ENCODE data around the gene ACTR5. TPM values are rescaled to one million over a fixed set of nuclear protein-coding genes. Genes with fewer than 3 reads are reported as not detected.

The ACTR5 gene
- total and polyA plus RNA-seq, 4 donors, result 1.9 to 5.4 (median 4.0) TPM

DNA sequence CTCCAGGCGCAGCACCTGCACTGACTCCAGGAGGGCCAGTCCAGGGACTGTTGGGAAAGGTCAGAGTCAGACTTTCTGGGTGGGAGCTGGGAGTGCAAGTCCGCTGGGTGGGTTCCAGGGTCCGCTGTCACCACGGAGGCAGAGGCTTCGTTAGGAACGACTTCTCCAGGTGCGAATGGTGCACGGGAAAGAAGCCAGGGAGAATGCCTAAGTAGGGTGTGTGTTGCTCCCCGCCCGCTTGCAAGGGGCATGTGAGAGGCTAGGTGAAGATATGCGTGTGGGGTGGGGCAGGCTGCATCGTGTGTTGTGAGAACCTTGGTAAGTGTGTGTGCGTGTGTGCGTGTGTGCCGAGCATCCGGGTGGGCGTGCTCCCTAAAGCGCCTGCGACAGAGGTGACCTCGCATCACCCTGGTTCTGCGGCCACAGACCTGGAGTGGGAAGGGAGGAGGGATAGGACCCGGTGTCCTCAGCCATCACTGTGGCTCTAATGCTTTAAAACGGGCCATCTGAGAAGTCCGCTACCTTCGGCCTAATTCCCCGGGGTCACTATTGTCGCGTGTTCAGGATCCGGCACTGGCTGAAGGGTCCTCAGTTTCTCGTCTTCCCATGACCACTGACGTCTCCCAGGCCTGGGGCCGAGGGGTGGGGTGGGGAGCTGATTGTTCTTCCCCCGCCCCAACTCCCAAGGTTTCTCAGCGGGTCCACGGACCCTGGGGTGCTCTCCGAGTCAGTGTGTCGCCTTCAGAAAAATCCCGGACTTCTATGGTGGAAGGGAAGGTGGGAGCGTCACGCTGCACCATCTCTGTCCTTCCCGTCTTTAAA lies 17.9 kb upstream of the ACTR5 start:
- 8% methylated on average over 41 of the region's 41 CpGs for WGBS
- no peak for DNase-seq (ENCODE audit: low spot score)
- Histone ChIP-seq H3K9me3 (ENCODE audit: control insufficient read depth in 4 of 4, low read length in 3 of 4) (no peaks in the 10 kb centered on the region), H3K9ac (ENCODE audit: low read depth in 1 of 2, low read length in 2 of 2) (no peak overlapping the region), H3K4me1 (ENCODE audit: control insufficient read depth in 4 of 4, insufficient read depth in 4 of 4, low read length in 3 of 4) (peaks cover 3 to 19% (median 8%) of the 10 kb centered on the region in 4 donors), H3K27me3 (ENCODE audit: control insufficient read depth in 4 of 4, insufficient read depth in 4 of 4, low read length in 3 of 4) (peaks cover 10 to 40% (median 23%) of the 10 kb centered on the region in 4 donors), H3K27ac (ENCODE audit: low read depth in 1 of 2, low read length in 2 of 2) (no peak overlapping the region), H3K4me3 (ENCODE audit: low read depth in 1 of 3, low read length in 3 of 3) (no peak overlapping the region), H3K36me3 (ENCODE audit: control insufficient read depth in 4 of 4, insufficient read depth in 3 of 4, low read depth in 1 of 4, low read length in 3 of 4) (no peaks in the 10 kb centered on the region)
- TF ChIP-seq JUND (IDR thresholded peaks at IDR 0.05) (no peak), YY1 (IDR thresholded peaks at IDR 0.05) (no peak), NR2F2 (IDR thresholded peaks at IDR 0.05) (no peak), GABPA (IDR thresholded peaks at IDR 0.05 in 1 of 2, conservative IDR thresholded peaks at IDR 0.05 in 1 of 2) (no peak), EGR1 (IDR thresholded peaks at IDR 0.05; ENCODE audit: low read depth in 2 of 2) (no peak), SP1 (IDR thresholded peaks at IDR 0.05) (no peak), RAD21 (IDR thresholded peaks at IDR 0.05) (no peak), HNF4A (conservative IDR thresholded peaks at IDR 0.05) (no peak), HNF4G (IDR thresholded peaks at IDR 0.05) (no peak), TAF1 (conservative IDR thresholded peaks at IDR 0.05) (no peak), FOXA1 (IDR thresholded peaks at IDR 0.05) (no peak), FOXA2 (IDR thresholded peaks at IDR 0.05) (no peak), RXRA (IDR thresholded peaks at IDR 0.05) (no peak)
- TF ChIP-seq, protein P1, sequence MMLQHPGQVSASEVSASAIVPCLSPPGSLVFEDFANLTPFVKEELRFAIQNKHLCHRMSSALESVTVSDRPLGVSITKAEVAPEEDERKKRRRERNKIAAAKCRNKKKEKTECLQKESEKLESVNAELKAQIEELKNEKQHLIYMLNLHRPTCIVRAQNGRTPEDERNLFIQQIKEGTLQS (IDR thresholded peaks at IDR 0.05), result no peak
- TF ChIP-seq, protein P2, sequence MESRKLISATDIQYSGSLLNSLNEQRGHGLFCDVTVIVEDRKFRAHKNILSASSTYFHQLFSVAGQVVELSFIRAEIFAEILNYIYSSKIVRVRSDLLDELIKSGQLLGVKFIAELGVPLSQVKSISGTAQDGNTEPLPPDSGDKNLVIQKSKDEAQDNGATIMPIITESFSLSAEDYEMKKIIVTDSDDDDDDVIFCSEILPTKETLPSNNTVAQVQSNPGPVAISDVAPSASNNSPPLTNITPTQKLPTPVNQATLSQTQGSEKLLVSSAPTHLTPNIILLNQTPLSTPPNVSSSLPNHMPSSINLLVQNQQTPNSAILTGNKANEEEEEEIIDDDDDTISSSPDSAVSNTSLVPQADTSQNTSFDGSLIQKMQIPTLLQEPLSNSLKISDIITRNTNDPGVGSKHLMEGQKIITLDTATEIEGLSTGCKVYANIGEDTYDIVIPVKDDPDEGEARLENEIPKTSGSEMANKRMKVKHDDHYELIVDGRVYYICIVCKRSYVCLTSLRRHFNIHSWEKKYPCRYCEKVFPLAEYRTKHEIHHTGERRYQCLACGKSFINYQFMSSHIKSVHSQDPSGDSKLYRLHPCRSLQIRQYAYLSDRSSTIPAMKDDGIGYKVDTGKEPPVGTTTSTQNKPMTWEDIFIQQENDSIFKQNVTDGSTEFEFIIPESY (IDR thresholded peaks at IDR 0.05), result no peak
- TF ChIP-seq, protein P3, sequence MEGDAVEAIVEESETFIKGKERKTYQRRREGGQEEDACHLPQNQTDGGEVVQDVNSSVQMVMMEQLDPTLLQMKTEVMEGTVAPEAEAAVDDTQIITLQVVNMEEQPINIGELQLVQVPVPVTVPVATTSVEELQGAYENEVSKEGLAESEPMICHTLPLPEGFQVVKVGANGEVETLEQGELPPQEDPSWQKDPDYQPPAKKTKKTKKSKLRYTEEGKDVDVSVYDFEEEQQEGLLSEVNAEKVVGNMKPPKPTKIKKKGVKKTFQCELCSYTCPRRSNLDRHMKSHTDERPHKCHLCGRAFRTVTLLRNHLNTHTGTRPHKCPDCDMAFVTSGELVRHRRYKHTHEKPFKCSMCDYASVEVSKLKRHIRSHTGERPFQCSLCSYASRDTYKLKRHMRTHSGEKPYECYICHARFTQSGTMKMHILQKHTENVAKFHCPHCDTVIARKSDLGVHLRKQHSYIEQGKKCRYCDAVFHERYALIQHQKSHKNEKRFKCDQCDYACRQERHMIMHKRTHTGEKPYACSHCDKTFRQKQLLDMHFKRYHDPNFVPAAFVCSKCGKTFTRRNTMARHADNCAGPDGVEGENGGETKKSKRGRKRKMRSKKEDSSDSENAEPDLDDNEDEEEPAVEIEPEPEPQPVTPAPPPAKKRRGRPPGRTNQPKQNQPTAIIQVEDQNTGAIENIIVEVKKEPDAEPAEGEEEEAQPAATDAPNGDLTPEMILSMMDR (IDR thresholded peaks at IDR 0.05; ENCODE audit: low read depth, low read length, missing input control), result no peak
- TF ChIP-seq, protein P4, sequence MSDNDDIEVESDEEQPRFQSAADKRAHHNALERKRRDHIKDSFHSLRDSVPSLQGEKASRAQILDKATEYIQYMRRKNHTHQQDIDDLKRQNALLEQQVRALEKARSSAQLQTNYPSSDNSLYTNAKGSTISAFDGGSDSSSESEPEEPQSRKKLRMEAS (IDR thresholded peaks at IDR 0.05), result no peak
- TF ChIP-seq, protein P5, sequence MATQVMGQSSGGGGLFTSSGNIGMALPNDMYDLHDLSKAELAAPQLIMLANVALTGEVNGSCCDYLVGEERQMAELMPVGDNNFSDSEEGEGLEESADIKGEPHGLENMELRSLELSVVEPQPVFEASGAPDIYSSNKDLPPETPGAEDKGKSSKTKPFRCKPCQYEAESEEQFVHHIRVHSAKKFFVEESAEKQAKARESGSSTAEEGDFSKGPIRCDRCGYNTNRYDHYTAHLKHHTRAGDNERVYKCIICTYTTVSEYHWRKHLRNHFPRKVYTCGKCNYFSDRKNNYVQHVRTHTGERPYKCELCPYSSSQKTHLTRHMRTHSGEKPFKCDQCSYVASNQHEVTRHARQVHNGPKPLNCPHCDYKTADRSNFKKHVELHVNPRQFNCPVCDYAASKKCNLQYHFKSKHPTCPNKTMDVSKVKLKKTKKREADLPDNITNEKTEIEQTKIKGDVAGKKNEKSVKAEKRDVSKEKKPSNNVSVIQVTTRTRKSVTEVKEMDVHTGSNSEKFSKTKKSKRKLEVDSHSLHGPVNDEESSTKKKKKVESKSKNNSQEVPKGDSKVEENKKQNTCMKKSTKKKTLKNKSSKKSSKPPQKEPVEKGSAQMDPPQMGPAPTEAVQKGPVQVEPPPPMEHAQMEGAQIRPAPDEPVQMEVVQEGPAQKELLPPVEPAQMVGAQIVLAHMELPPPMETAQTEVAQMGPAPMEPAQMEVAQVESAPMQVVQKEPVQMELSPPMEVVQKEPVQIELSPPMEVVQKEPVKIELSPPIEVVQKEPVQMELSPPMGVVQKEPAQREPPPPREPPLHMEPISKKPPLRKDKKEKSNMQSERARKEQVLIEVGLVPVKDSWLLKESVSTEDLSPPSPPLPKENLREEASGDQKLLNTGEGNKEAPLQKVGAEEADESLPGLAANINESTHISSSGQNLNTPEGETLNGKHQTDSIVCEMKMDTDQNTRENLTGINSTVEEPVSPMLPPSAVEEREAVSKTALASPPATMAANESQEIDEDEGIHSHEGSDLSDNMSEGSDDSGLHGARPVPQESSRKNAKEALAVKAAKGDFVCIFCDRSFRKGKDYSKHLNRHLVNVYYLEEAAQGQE (IDR thresholded peaks at IDR 0.05), result no peak

Data from liver (tissue), 9 donors.